Endothelial cell (in vitro differentiated cells): ENCODE results near the gene HIRIP3. TPM values are rescaled to one million over a fixed set of nuclear protein-coding genes. Genes with fewer than 3 reads are reported as not detected.

Experiments
- DNase-seq: peaks from one replicate; pipeline ENCODE4 v3.0.0; 2021; ENCODE audit warnings: low spot score
- H3K27ac Mint-ChIP-seq: one replicate; pipeline ENCODE4 v1.8.0; 2021; ENCODE audit warnings: mixed read lengths, inconsistent platforms; ENCODE audit not compliant: unreplicated experiment
- H3K27me3 Mint-ChIP-seq: one replicate; pipeline ENCODE4 v1.8.0; 2021; ENCODE audit warnings: mild to moderate bottlenecking, moderate library complexity, mixed read lengths, inconsistent platforms; ENCODE audit not compliant: unreplicated experiment
- H3K36me3 Mint-ChIP-seq: one replicate; pipeline ENCODE4 v1.8.0; 2021; ENCODE audit warnings: mild to moderate bottlenecking, low read depth, mixed read lengths, inconsistent platforms; ENCODE audit not compliant: unreplicated experiment
- H3K4me1 Mint-ChIP-seq: one replicate; pipeline ENCODE4 v1.8.0; 2021; ENCODE audit warnings: mild to moderate bottlenecking, mixed read lengths, inconsistent platforms; ENCODE audit not compliant: unreplicated experiment
- H3K4me3 Mint-ChIP-seq: one replicate; pipeline ENCODE4 v1.8.0; 2021; ENCODE audit warnings: mild to moderate bottlenecking, mixed read lengths, inconsistent platforms; ENCODE audit not compliant: unreplicated experiment
- H3K9me3 Mint-ChIP-seq: one replicate; pipeline ENCODE4 v1.8.0; 2021; ENCODE audit warnings: mixed read lengths, inconsistent platforms; ENCODE audit not compliant: unreplicated experiment
- CTCF ChIP-seq: fragments of 200-600 bp; sonication (generic); IDR thresholded peaks from one replicate; pipeline ENCODE4 v1.5.0; 2021; ENCODE audit warnings: antibody characterized with exemption; ENCODE audit not compliant: unreplicated experiment
- total RNA-seq: library from RNA; stranded (reverse); fragmentation: NEBNext Ultra II Directional; extraction: Animal tissue kit (Norgen Biotek cat#: 25700); gene quantifications from one replicate; pipeline ENCODE4 v1.2.1, GENCODE V29; 2021; ENCODE audit not compliant: unreplicated experiment

The HIRIP3 gene
- total RNA-seq, 1 donor from 2014 or later: 5.2 TPM

- no peak for TF ChIP-seq CTCF
- peak overlapping the region; percentile 96 for H3K4me3 Mint-ChIP-seq
- DNase-seq: peak; percentile 68
- peaks cover 55% of the 10 kb centered on the region for H3K36me3 Mint-ChIP-seq
- peak overlapping the region; percentile 99 for H3K27ac Mint-ChIP-seq
- no peaks in the 10 kb centered on the region for H3K9me3 Mint-ChIP-seq
- peaks cover 72% of the 10 kb centered on the region for H3K4me1 Mint-ChIP-seq
- peaks cover 28% of the 10 kb centered on the region for H3K27me3 Mint-ChIP-seq
Observed at GRCh38 chr16:29977063-29977825, 18.2 kb downstream of the HIRIP3 start.

- H3K4me3 Mint-ChIP-seq: peak overlapping the region; percentile 96
- DNase-seq: no peak
- peaks cover 59% of the 10 kb centered on the region for H3K36me3 Mint-ChIP-seq
- H3K27ac Mint-ChIP-seq: peak overlapping the region; percentile 99
- peaks cover 69% of the 10 kb centered on the region for H3K4me1 Mint-ChIP-seq
- H3K9me3 Mint-ChIP-seq: no peaks in the 10 kb centered on the region
- TF ChIP-seq CTCF: no peak
- H3K27me3 Mint-ChIP-seq: peaks cover 27% of the 10 kb centered on the region
Observed at GRCh38 chr16:29975811-29976511, 19.5 kb downstream of the HIRIP3 start.

- DNase-seq: no peak
- Mint-ChIP-seq H3K27me3 (peaks cover 27% of the 10 kb centered on the region), H3K36me3 (peaks cover 53% of the 10 kb centered on the region), H3K27ac (peak overlapping the region; percentile 99), H3K9me3 (no peaks in the 10 kb centered on the region), H3K4me1 (peaks cover 64% of the 10 kb centered on the region), H3K4me3 (peak overlapping the region; percentile 96)
- TF ChIP-seq CTCF: no peak
Observed at GRCh38 chr16:29975134-29975538, 20.3 kb downstream of the HIRIP3 start.

DNA sequence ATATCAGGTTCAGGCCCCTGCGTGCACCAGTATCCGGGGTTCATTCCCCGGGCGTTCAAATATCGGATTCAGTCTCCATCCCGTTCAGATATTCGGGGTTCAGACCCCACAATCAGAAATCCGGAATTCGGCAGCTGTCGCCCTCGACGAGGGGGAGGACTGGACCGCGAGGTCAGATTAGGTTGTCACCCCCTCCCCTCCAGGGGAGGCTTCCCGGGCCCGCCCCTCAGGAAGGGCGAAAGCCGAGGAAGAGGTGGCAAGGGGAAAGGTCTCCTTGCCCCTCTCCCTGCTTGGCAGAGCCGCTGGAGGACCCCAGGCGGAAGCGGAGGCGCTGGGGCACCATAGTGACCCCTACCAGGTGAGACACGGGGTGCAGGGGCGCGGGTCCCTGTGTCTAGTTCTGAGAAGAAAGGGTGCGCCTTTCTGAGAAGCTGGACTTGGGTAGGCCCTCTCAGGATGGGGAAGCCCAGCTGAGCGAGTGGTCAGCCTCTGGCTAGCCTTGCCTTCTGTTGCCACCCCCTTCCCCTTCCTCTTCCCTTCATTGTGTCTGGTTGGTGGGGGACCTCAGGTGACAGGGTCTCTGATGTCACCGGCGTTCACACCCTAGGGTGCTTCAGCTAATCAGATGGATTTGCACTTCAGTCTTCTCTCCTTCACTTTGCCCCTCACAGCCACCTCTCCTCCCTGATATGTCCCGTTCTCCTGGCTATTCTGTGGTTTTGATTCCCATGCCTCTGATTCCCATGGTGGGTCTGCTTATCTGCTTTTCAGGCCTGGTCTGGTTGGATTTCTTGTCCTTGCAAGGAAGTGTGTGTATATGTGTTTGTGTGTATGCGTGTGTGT is 20.9 kb downstream of the HIRIP3 start:
- peak overlapping the region; percentile 96 for H3K4me3 Mint-ChIP-seq
- peaks cover 58% of the 10 kb centered on the region for H3K4me1 Mint-ChIP-seq
- DNase-seq: peak; percentile 65
- H3K36me3 Mint-ChIP-seq: peaks cover 51% of the 10 kb centered on the region
- no peak for TF ChIP-seq CTCF
- peak overlapping the region; percentile 99 for H3K27ac Mint-ChIP-seq
- no peaks in the 10 kb centered on the region for H3K9me3 Mint-ChIP-seq
- peaks cover 27% of the 10 kb centered on the region for H3K27me3 Mint-ChIP-seq
